Measurements from ENCODE around the gene SLC30A1.
"Not testable (repeated sequence)": the region's sequence is repeated elsewhere in the genome, so short reads cannot be mapped to it uniquely, and the experiment has no call there.

The SLC30A1 gene

GRCh38 chr1:211583011-211583992 is 4.3 kb upstream of the SLC30A1 start:
- no peak for DNase-seq (ENCODE audit: low read depth)

- DNase-seq (ENCODE audit: low read depth) = no peak
Observed at GRCh38 chr1:211581526-211581925, 2.6 kb upstream of the SLC30A1 start.

- DNase-seq (ENCODE audit: low read depth) = no peak
Observed at GRCh38 chr1:211580303-211580687, 1.3 kb upstream of the SLC30A1 start.

- no peak for DNase-seq (ENCODE audit: low read depth)
Observed at GRCh38 chr1:211579440-211580302, 710 bp upstream of the SLC30A1 start.

- peak; percentile 62 for DNase-seq (ENCODE audit: low read depth)
Observed at GRCh38 chr1:211577819-211578639, 932 bp downstream of the SLC30A1 start.

GRCh38 chr1:211577277-211577818 is 1.6 kb downstream of the SLC30A1 start:
- no peak for DNase-seq (ENCODE audit: low read depth)

- DNase-seq (ENCODE audit: low read depth) = no peak
Observed at GRCh38 chr1:211576717-211577116, 2.2 kb downstream of the SLC30A1 start.

- no peak for DNase-seq (ENCODE audit: low read depth)
Observed at GRCh38 chr1:211574705-211575104, 4.3 kb downstream of the SLC30A1 start.

- DNase-seq (ENCODE audit: low read depth) = no peak
Observed at GRCh38 chr1:211571998-211572397, 7.0 kb downstream of the SLC30A1 start.

- not testable (repeated sequence) for DNase-seq (ENCODE audit: low read depth)
Observed at GRCh38 chr1:211570378-211570777, 8.6 kb downstream of the SLC30A1 start.

GRCh38 chr1:211566431-211567025 is 12.4 kb downstream of the SLC30A1 start:
- no peak for DNase-seq (ENCODE audit: low read depth)

GRCh38 chr1:211564084-211564483 is 14.9 kb downstream of the SLC30A1 start:
- no peak for DNase-seq (ENCODE audit: low read depth)

GRCh38 chr1:211559222-211560010 is 19.5 kb downstream of the SLC30A1 start:
- no peak for DNase-seq (ENCODE audit: low read depth)

GRCh38 chr1:211557894-211558625 is 20.9 kb downstream of the SLC30A1 start:
- DNase-seq (ENCODE audit: low read depth) = no peak

- DNase-seq (ENCODE audit: low read depth) = no peak
Observed at GRCh38 chr1:211553549-211553948, 25.4 kb downstream of the SLC30A1 start.

- no peak for DNase-seq (ENCODE audit: low read depth)
Observed at GRCh38 chr1:211551638-211552460, 27.1 kb downstream of the SLC30A1 start.

GRCh38 chr1:211549092-211549711 is 29.8 kb downstream of the SLC30A1 start:
- no peak for DNase-seq (ENCODE audit: low read depth)
